IMR-90 (cell line): ENCODE results near the gene NKAIN1. TPM values are rescaled to one million over a fixed set of nuclear protein-coding genes. Genes with fewer than 3 reads are reported as not detected.

Experiments
- ATAC-seq: fragments of 200-7000 bp; cut with Tn5 transposase; 2 replicates; pipeline ENCODE4 v1.9.1; 2020; ENCODE audit warnings: low read depth, mild to moderate bottlenecking, moderate library complexity
- BruUV-seq: library from RNA; stranded (reverse); fragments of 400-500 nt; replicated peaks from 2 replicates; lab custom pipeline; 2021; lab: Mats Ljungman, UMichigan
- CTCF ChIA-PET: fragments of 300-600 bp; formaldehyde crosslinking; extraction: SDS; loops from one replicate; lab custom pipeline; 2021; ENCODE audit warnings: antibody characterized with exemption; lab: Yijun Ruan, JAX
- POLR2A ChIA-PET: fragments of 300-600 bp; sonication (Branson Sonifier 250); formaldehyde crosslinking; loops from one replicate; lab custom pipeline; 2022; ENCODE audit warnings: antibody characterized with exemption; ENCODE audit not compliant: unreplicated experiment; lab: Charles Lee
- DNase-seq: peaks from one replicate; pipeline ENCODE4 v3.0.0; 2013
- H2AFZ ChIP-seq: replicated peaks from 2 replicates; pipeline ENCODE3; 2013; ENCODE audit warnings: low read length, mild to moderate bottlenecking; ENCODE audit not compliant: poor library complexity
- H2AK5ac ChIP-seq: 2 replicates; pipeline ENCODE4 v1.6.1; 2013; ENCODE audit warnings: low read depth, low read length, inconsistent platforms
- H2AK9ac ChIP-seq: replicated peaks from 2 replicates; pipeline ENCODE3; 2013; ENCODE audit warnings: mild to moderate bottlenecking, low read depth, low read length, moderate library complexity; ENCODE audit not compliant: poor library complexity
- H2BK120ac ChIP-seq: 2 replicates; pipeline ENCODE4 v1.6.1; 2013; ENCODE audit warnings: low read depth, low read length, inconsistent platforms
- H2BK15ac ChIP-seq: 3 replicates; pipeline ENCODE4 v1.6.1; 2013; ENCODE audit warnings: low read depth, low read length, inconsistent platforms
- H2BK20ac ChIP-seq: 2 replicates; pipeline ENCODE4 v1.6.1; 2013; ENCODE audit warnings: low read depth, mild to moderate bottlenecking, inconsistent platforms, low read length, moderate library complexity
- H2BK5ac ChIP-seq: 2 replicates; pipeline ENCODE4 v1.6.1; 2013; ENCODE audit warnings: mild to moderate bottlenecking, low read depth, low read length, inconsistent platforms; ENCODE audit not compliant: poor library complexity, severe bottlenecking
- H3K14ac ChIP-seq: replicated peaks from 2 replicates; pipeline ENCODE4 v1.6.1; 2013; ENCODE audit warnings: low read depth, low read length, inconsistent platforms
- H3K18ac ChIP-seq: 2 replicates; pipeline ENCODE4 v1.6.1; 2013; ENCODE audit warnings: low read depth, low read length, control low read depth
- H3K23ac ChIP-seq: 2 replicates; pipeline ENCODE4 v1.6.1; 2013; ENCODE audit warnings: low read depth, low read length, inconsistent platforms
- H3K27ac ChIP-seq: 2 replicates; pipeline ENCODE4 v1.5.1; 2013; ENCODE audit warnings: mild to moderate bottlenecking, control low read depth, low read length; ENCODE audit not compliant: insufficient read depth
- H3K27me3 ChIP-seq: 2 replicates; pipeline ENCODE4 v1.6.1; 2013; ENCODE audit warnings: low read length; ENCODE audit not compliant: control insufficient read depth, insufficient read depth
- H3K36me3 ChIP-seq: 2 replicates; pipeline ENCODE4 v1.6.1; 2013; ENCODE audit warnings: low read length, mixed read lengths; ENCODE audit not compliant: control insufficient read depth, insufficient read depth
- H3K4ac ChIP-seq: 2 replicates; pipeline ENCODE4 v1.6.1; 2013; ENCODE audit warnings: low read depth, low read length, inconsistent platforms
- H3K4me1 ChIP-seq: 2 replicates; pipeline ENCODE4 v1.6.1; 2013; ENCODE audit warnings: low read length, mixed read lengths; ENCODE audit not compliant: control insufficient read depth, insufficient read depth
- H3K4me2 ChIP-seq: 2 replicates; pipeline ENCODE4 v1.6.1; 2013; ENCODE audit warnings: low read depth, mild to moderate bottlenecking, control low read depth, low read length, moderate library complexity
- H3K4me3 ChIP-seq: 2 replicates; pipeline ENCODE4 v1.5.1; 2013; ENCODE audit warnings: low read depth, mild to moderate bottlenecking, control low read depth, low read length, moderate library complexity; ENCODE audit not compliant: insufficient read depth
- H3K56ac ChIP-seq: 2 replicates; pipeline ENCODE4 v1.6.1; 2013; ENCODE audit warnings: low read length, inconsistent platforms; ENCODE audit not compliant: insufficient read depth; ENCODE audit errors: extremely low read depth
- H3K79me1 ChIP-seq, 2 experiments: 2 replicates each; pipeline ENCODE4 v1.6.1; 2013; ENCODE audit warnings: low read length in 2 of 2, inconsistent platforms in 1 of 2, low read depth in 1 of 2
- H3K9ac ChIP-seq: 2 replicates; pipeline ENCODE4 v1.6.1; 2013; ENCODE audit warnings: low read depth, low read length, control low read depth
- H3K9me1 ChIP-seq: 2 replicates; pipeline ENCODE4 v1.6.1; 2013; ENCODE audit warnings: low read length, inconsistent platforms; ENCODE audit not compliant: insufficient read depth
- H3K9me3 ChIP-seq: 2 replicates; pipeline ENCODE4 v1.6.1; 2013; ENCODE audit warnings: low read length; ENCODE audit not compliant: control insufficient read depth, insufficient read depth
- H4K20me1 ChIP-seq: 2 replicates; pipeline ENCODE4 v1.6.1; 2013; ENCODE audit warnings: low read length, inconsistent platforms; ENCODE audit not compliant: insufficient read depth
- H4K5ac ChIP-seq: 2 replicates; pipeline ENCODE4 v1.6.1; 2013; ENCODE audit warnings: mild to moderate bottlenecking, low read depth, low read length, control low read depth
- H4K8ac ChIP-seq, 2 experiments: 2 replicates each; pipeline ENCODE4 v1.6.1; 2013; ENCODE audit warnings: low read depth in 2 of 2, low read length in 2 of 2, control low read depth in 1 of 2, inconsistent platforms in 1 of 2
- H4K91ac ChIP-seq: 2 replicates; pipeline ENCODE4 v1.6.1; 2013; ENCODE audit warnings: low read depth, low read length, inconsistent platforms; ENCODE audit not compliant: insufficient read depth
- BHLHE40 ChIP-seq: fragments of 150-350 bp; IDR thresholded peaks from 2 replicates; pipeline ENCODE4 v1.6.1; 2016; ENCODE audit warnings: mild to moderate bottlenecking, low read depth, low read length
- CEBPB ChIP-seq: IDR thresholded peaks from 2 replicates; pipeline ENCODE4 v1.6.1; 2012; ENCODE audit warnings: low read depth, low read length, improper control_type of control experiment
- CHD1 ChIP-seq: IDR thresholded peaks from 2 replicates; pipeline ENCODE4 v1.6.1; 2012; ENCODE audit warnings: low read depth, low read length, improper control_type of control experiment
- CTCF ChIP-seq: conservative IDR thresholded peaks from 2 replicates; pipeline ENCODE4 v1.5.1; 2012; ENCODE audit warnings: mild to moderate bottlenecking, low read depth, low read length, improper control_type of control experiment
- FOS ChIP-seq: fragments of 150-350 bp; IDR thresholded peaks from 2 replicates; pipeline ENCODE4 v1.6.1; 2016; ENCODE audit warnings: low read depth, low read length
- MAFK ChIP-seq: IDR thresholded peaks from 2 replicates; pipeline ENCODE4 v1.6.1; 2012; ENCODE audit warnings: low read depth, low read length, improper control_type of control experiment
- MAZ ChIP-seq: IDR thresholded peaks from 2 replicates; pipeline ENCODE4 v1.6.1; 2012; ENCODE audit warnings: low read depth, mild to moderate bottlenecking, low read length, improper control_type of control experiment, moderate library complexity, borderline replicate concordance
- MXI1 ChIP-seq: IDR thresholded peaks from 2 replicates; pipeline ENCODE4 v1.6.1; 2012; ENCODE audit warnings: low read depth, mild to moderate bottlenecking, low read length, moderate library complexity, borderline replicate concordance
- NFE2L2 ChIP-seq: fragments of 150-350 bp; IDR thresholded peaks from 2 replicates; pipeline ENCODE4 v1.6.1; 2016; ENCODE audit warnings: low read depth, mild to moderate bottlenecking, low read length
- POLR2A ChIP-seq: IDR thresholded peaks from 2 replicates; pipeline ENCODE4 v1.6.1; 2012; ENCODE audit warnings: mild to moderate bottlenecking, low read depth, low read length
- RAD21 ChIP-seq: IDR thresholded peaks from 2 replicates; pipeline ENCODE4 v1.6.1; 2012; ENCODE audit warnings: low read length, improper control_type of control experiment
- RCOR1 ChIP-seq: IDR thresholded peaks from 2 replicates; pipeline ENCODE4 v1.6.1; 2012; ENCODE audit warnings: mild to moderate bottlenecking, low read length, improper control_type of control experiment; ENCODE audit not compliant: insufficient replicate concordance
- RFX5 ChIP-seq: IDR thresholded peaks from 2 replicates; pipeline ENCODE4 v1.8.0; 2012; ENCODE audit warnings: low read depth, mild to moderate bottlenecking, low read length, moderate library complexity
- SMC3 ChIP-seq: fragments of 150-350 bp; IDR thresholded peaks from 2 replicates; pipeline ENCODE4 v1.6.1; 2016; ENCODE audit warnings: low read depth, mild to moderate bottlenecking, antibody characterized with exemption, low read length, moderate library complexity
- USF2 ChIP-seq: fragments of 150-350 bp; IDR thresholded peaks from 2 replicates; pipeline ENCODE4 v1.6.1; 2017; ENCODE audit warnings: mild to moderate bottlenecking, antibody characterized with exemption, low read length, low read depth
- WGBS, 2 experiments: methylation state at CpG; one replicate each; pipeline versions ENCODE4 v1.1.5 to v1.1.7; 2013; ENCODE audit warnings: missing lambda C conversion rate in 2 of 2; ENCODE audit not compliant: insufficient read length in 1 of 2; ENCODE audit errors: extremely low coverage in 2 of 2; 5-methylcytosine and 5-hydroxymethylcytosine counted together
- dilution Hi-C: fragments of 300-500 bp; cut with HindIII; formaldehyde crosslinking; loops from one replicate; pipeline ENCODE4 v1.14.3; 2018; ENCODE audit warnings: low sequenced_read_pairs; ENCODE audit not compliant: unreplicated experiment
- in situ Hi-C: fragments of 300-500 bp; cut with MboI; formaldehyde crosslinking; loops from 3 replicates; pipeline ENCODE4 v1.14.3; 2019; ENCODE audit warnings: low sequenced_read_pairs, inconsistent platforms, mixed read lengths
- intact Hi-C: fragments of 100-400 bp; cut with micrococcal nuclease; formaldehyde crosslinking; loops from 2 replicates; pipeline ENCODE4 v1.10.0; 2022
- polyA plus RNA-seq, 3 experiments: library from polyadenylated mRNA; depleted of rRNA; stranded (reverse); fragments of >200 nt; gene quantifications; 2 replicates each; pipeline ENCODE4 v1.2.3, GENCODE V29; 2012; ENCODE audit warnings: low replicate concordance in 1 of 3
- total RNA-seq: library from RNA; depleted of rRNA; stranded (reverse); fragments of >200 nt; gene quantifications from 2 replicates; pipeline ENCODE4 v1.2.3, GENCODE V29; 2012
- TF ChIP-seq, protein P1 (sequence below): fragments of 150-350 bp; IDR thresholded peaks from 2 replicates; pipeline ENCODE4 v1.6.1; 2016; ENCODE audit warnings: low read depth, mild to moderate bottlenecking, low read length, moderate library complexity, borderline replicate concordance

NKAIN1 gene
- total and polyA plus RNA-seq, 2 of the 4 experiments (the other 2 are of a cell fraction), result under 0.01 to 0.09 TPM

- no peak for ATAC-seq
- no peak overlapping the region for H3K4ac ChIP-seq
- BruUV-seq, result no TSS peak
- no peaks in the 10 kb centered on the region for H3K9me1 ChIP-seq
- H3K4me2 ChIP-seq, result no peak overlapping the region
- peaks cover 2% of the 10 kb centered on the region; the same call in 1 of the 2 replicates for H3K4me1 ChIP-seq
- in situ Hi-C loops, result no loop called here
- peaks cover 21% of the 10 kb centered on the region for H3K27me3 ChIP-seq
- TF ChIP-seq CTCF (no peak), CHD1 (no peak), MXI1 (no peak), USF2 (no peak), BHLHE40 (no peak), FOS (no peak), MAFK (no peak), RAD21 (no peak), RCOR1 (no peak), SMC3 (no peak), RFX5 (no peak), NFE2L2 (no peak), POLR2A (no peak), CEBPB (no peak), MAZ (no peak)
- TF ChIP-seq, protein P1, sequence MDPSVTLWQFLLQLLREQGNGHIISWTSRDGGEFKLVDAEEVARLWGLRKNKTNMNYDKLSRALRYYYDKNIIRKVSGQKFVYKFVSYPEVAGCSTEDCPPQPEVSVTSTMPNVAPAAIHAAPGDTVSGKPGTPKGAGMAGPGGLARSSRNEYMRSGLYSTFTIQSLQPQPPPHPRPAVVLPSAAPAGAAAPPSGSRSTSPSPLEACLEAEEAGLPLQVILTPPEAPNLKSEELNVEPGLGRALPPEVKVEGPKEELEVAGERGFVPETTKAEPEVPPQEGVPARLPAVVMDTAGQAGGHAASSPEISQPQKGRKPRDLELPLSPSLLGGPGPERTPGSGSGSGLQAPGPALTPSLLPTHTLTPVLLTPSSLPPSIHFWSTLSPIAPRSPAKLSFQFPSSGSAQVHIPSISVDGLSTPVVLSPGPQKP, result no peak
- no peak overlapping the region for H2AK9ac ChIP-seq
- H2BK5ac ChIP-seq, result no peak overlapping the region
- H3K56ac ChIP-seq, result no peak overlapping the region
- no peak overlapping the region for H4K91ac ChIP-seq
- H3K18ac ChIP-seq, result no peak overlapping the region
- H4K8ac ChIP-seq, result no peak overlapping the region
- DNase-seq, result no peak
- dilution Hi-C loops, result no loop called here
- no peak overlapping the region for H2BK120ac ChIP-seq
- intact Hi-C loops, result no loop called here
- POLR2A ChIA-PET, result no interaction called here
- H3K4me3 ChIP-seq, result no peak overlapping the region
- no peak overlapping the region for H3K14ac ChIP-seq
- no peaks in the 10 kb centered on the region for H3K36me3 ChIP-seq
- H2AK5ac ChIP-seq, result no peak overlapping the region
- no CpG with 5 or more reads among the region's 10 CpGs for WGBS, 2 experiments
- H3K9me3 ChIP-seq, result no peaks in the 10 kb centered on the region
- H2BK20ac ChIP-seq, result no peak overlapping the region
- H3K9ac ChIP-seq, result no peak overlapping the region
- no peak overlapping the region for H2AFZ ChIP-seq
- H2BK15ac ChIP-seq, result no peak overlapping the region
- H4K20me1 ChIP-seq, result no peaks in the 10 kb centered on the region
- H3K23ac ChIP-seq, result no peak overlapping the region
- H3K79me1 ChIP-seq, result no peaks in the 10 kb centered on the region
- CTCF ChIA-PET, result no interaction called here
- no peak overlapping the region for H3K27ac ChIP-seq
- H4K5ac ChIP-seq, result no peak overlapping the region
These were observed 36.5 kb downstream of the NKAIN1 start for GRCh38 chr1:31203215-31203614.
